GM19467 (cell line): ENCODE measurements around the gene MTHFD1L.

ENCODE experiments used
- ATAC-seq: cut with Tn5 transposase; IDR thresholded peaks from one replicate; pipeline ENCODE4 v1.9.1; 2021; ENCODE audit warnings: mild to moderate bottlenecking, moderate library complexity; ENCODE audit not compliant: unreplicated experiment

Gene MTHFD1L

GRCh38 chr6:150897400-150897943 lies 32.0 kb downstream of the MTHFD1L start:
- no peak for ATAC-seq

GRCh38 chr6:150898399-150899170 lies 33.1 kb downstream of the MTHFD1L start:
- no peak for ATAC-seq

- no peak for ATAC-seq
Measured at GRCh38 chr6:150899231-150899630, 33.7 kb downstream of the MTHFD1L start.

GRCh38 chr6:150900049-150900448 lies 34.5 kb downstream of the MTHFD1L start:
- ATAC-seq, result no peak

GRCh38 chr6:150902142-150902776 lies 36.8 kb downstream of the MTHFD1L start:
- ATAC-seq, result no peak

GRCh38 chr6:150905769-150906168 lies 40.3 kb downstream of the MTHFD1L start:
- no peak for ATAC-seq

- no peak for ATAC-seq
Measured at GRCh38 chr6:150906641-150907326, 41.3 kb downstream of the MTHFD1L start.

- no peak for ATAC-seq
Measured at GRCh38 chr6:150907383-150907782, 41.9 kb downstream of the MTHFD1L start.

GRCh38 chr6:150908901-150909300 lies 43.4 kb downstream of the MTHFD1L start:
- no peak for ATAC-seq

GRCh38 chr6:150910561-150910960 lies 45.1 kb downstream of the MTHFD1L start:
- no peak for ATAC-seq

GRCh38 chr6:150914372-150914771 lies 48.9 kb downstream of the MTHFD1L start:
- ATAC-seq, result no peak

- no peak for ATAC-seq
Measured at GRCh38 chr6:150915131-150915879, 49.8 kb downstream of the MTHFD1L start.

GRCh38 chr6:150915880-150916265 lies 50.4 kb downstream of the MTHFD1L start:
- no peak for ATAC-seq

GRCh38 chr6:150919938-150920337 lies 54.4 kb downstream of the MTHFD1L start:
- ATAC-seq, result no peak

GRCh38 chr6:150922137-150922536 lies 56.6 kb downstream of the MTHFD1L start:
- ATAC-seq, result no peak

- ATAC-seq, result no peak
Measured at GRCh38 chr6:150924808-150925589, 59.5 kb downstream of the MTHFD1L start.

GRCh38 chr6:150925590-150925928 lies 60.1 kb downstream of the MTHFD1L start:
- ATAC-seq, result no peak

GRCh38 chr6:150925976-150926375 lies 60.5 kb downstream of the MTHFD1L start:
- no peak for ATAC-seq

GRCh38 chr6:150928882-150929281 lies 63.4 kb downstream of the MTHFD1L start:
- ATAC-seq, result no peak

GRCh38 chr6:150929416-150929815 lies 63.9 kb downstream of the MTHFD1L start:
- no peak for ATAC-seq
